ENCODE data around the gene CRKL. TPM values are rescaled to one million over a fixed set of nuclear protein-coding genes. Genes with fewer than 3 reads are reported as not detected.

CRKL gene
- total and polyA plus RNA-seq, 3 donors from 2014 or later, result 31.9 to 60.2 (median 47.5) TPM

- no peak overlapping the region for H3K27ac ChIP-seq
- intact Hi-C loops (cut with DNase I; ENCODE audit: low total_unique reads), result no loop called here
- DNase-seq, result no peak
These were observed 47.0 kb downstream of the CRKL start for GRCh38 chr22:20964090-20964798.

GRCh38 chr22:20964799-20965103 lies 47.5 kb downstream of the CRKL start:
- Histone ChIP-seq H3K4me1 (peaks cover 10% of the 10 kb centered on the region), H3K36me3 (ENCODE audit: low read depth, missing control alignments) (no peaks in the 10 kb centered on the region), H3K4me3 (no peak overlapping the region), H3K27ac (no peak overlapping the region), H3K9me3 (no peaks in the 10 kb centered on the region), H3K27me3 (no peaks in the 10 kb centered on the region)
- intact Hi-C loops (cut with DNase I; ENCODE audit: low total_unique reads), result no loop called here
- DNase-seq, result no peak
- TF ChIP-seq CTCF (IDR thresholded peaks at IDR 0.05) (no peak), POLR2A (IDR thresholded peaks at IDR 0.05) (no peak)
- 1 to 2% methylated on average over 17 to 18 of the region's 28 CpGs for WGBS, 2 donors

More at GRCh38 chr22:20964090-20964798, 47.0 kb downstream of the CRKL start:
- no peaks in the 10 kb centered on the region for H3K9me3 ChIP-seq
- H3K4me3 ChIP-seq, result no peak overlapping the region
- TF ChIP-seq CTCF (IDR thresholded peaks at IDR 0.05), result no peak
- TF ChIP-seq POLR2A (IDR thresholded peaks at IDR 0.05), result no peak
- H3K27me3 ChIP-seq, result no peaks in the 10 kb centered on the region
- 55 to 56% methylated on average over 6 of the region's 6 CpGs for WGBS, 2 donors
- H3K4me1 ChIP-seq, result peaks cover 10% of the 10 kb centered on the region
- no peaks in the 10 kb centered on the region for H3K36me3 ChIP-seq (ENCODE audit: low read depth, missing control alignments)

- DNase-seq, result no peak
- intact Hi-C loops (cut with DNase I; ENCODE audit: low total_unique reads), result no loop called here
These were observed 48.1 kb downstream of the CRKL start for GRCh38 chr22:20965104-20965887.

GRCh38 chr22:20965888-20966855 lies 49.0 kb downstream of the CRKL start:
- no peak overlapping the region for H3K27ac ChIP-seq
- DNase-seq, result no peak
- H3K36me3 ChIP-seq (ENCODE audit: low read depth, missing control alignments), result no peaks in the 10 kb centered on the region
- H3K4me1 ChIP-seq, result peaks cover 10% of the 10 kb centered on the region
- no peaks in the 10 kb centered on the region for H3K27me3 ChIP-seq
- no peaks in the 10 kb centered on the region for H3K9me3 ChIP-seq
- intact Hi-C loops (cut with DNase I; ENCODE audit: low total_unique reads), result no loop called here
- no peak overlapping the region for H3K4me3 ChIP-seq
- 87 to 100% methylated on average over 1 to 11 of the region's 13 CpGs for WGBS, 2 donors
- no peak for TF ChIP-seq POLR2A (IDR thresholded peaks at IDR 0.05)
- no peak for TF ChIP-seq CTCF (IDR thresholded peaks at IDR 0.05)

More at GRCh38 chr22:20965104-20965887, 48.1 kb downstream of the CRKL start:
- Histone ChIP-seq H3K4me3 (peak overlapping the region in 1 of 2 donors; percentile 43), H3K9me3 (no peaks in the 10 kb centered on the region), H3K27me3 (no peaks in the 10 kb centered on the region), H3K4me1 (peaks cover 10% of the 10 kb centered on the region), H3K36me3 (ENCODE audit: low read depth, missing control alignments) (no peaks in the 10 kb centered on the region), H3K27ac (no peak overlapping the region)
- TF ChIP-seq POLR2A (IDR thresholded peaks at IDR 0.05) (no peak), CTCF (IDR thresholded peaks at IDR 0.05) (no peak)
- WGBS, 2 donors, result 2 to 8% methylated on average over 24 to 47 of the region's 65 CpGs

Data from testis (tissue), 3 donors.